Astrocyte (in vitro differentiated cells and primary cell): ENCODE data around the gene HBS1L. TPM values are rescaled to one million over a fixed set of nuclear protein-coding genes. Genes with fewer than 3 reads are reported as not detected.

Experiments used
- DNase-seq: peaks from one replicate; pipeline ENCODE4 v3.0.0-alpha.2; 2010; ENCODE audit warnings: low read depth
- FAIRE-seq: peaks from 2 replicates; lab custom pipeline; 2011; peaks lifted over from hg19 to GRCh38; lab: Jason Lieb, UNC
- H2AFZ ChIP-seq: 2 replicates; pipeline ENCODE4 v1.6.0; 2012; ENCODE audit warnings: low read depth, low read length, inconsistent platforms
- H3K27ac ChIP-seq: 2 replicates; pipeline ENCODE4 v1.5.1; 2011; ENCODE audit warnings: low read depth, low read length, inconsistent platforms
- H3K27me3 ChIP-seq: 2 replicates; pipeline ENCODE4 v1.6.0; 2011; ENCODE audit warnings: low read length, inconsistent platforms; ENCODE audit not compliant: insufficient read depth
- H3K36me3 ChIP-seq: 2 replicates; pipeline ENCODE4 v1.5.1; 2011; ENCODE audit warnings: low read length, inconsistent platforms; ENCODE audit not compliant: insufficient read depth
- H3K4me1 ChIP-seq: 2 replicates; pipeline ENCODE4 v1.5.1; 2011; ENCODE audit warnings: low read length, inconsistent platforms; ENCODE audit not compliant: insufficient read depth
- H3K4me2 ChIP-seq: 2 replicates; pipeline ENCODE4 v1.6.0; 2012; ENCODE audit warnings: low read length, inconsistent platforms
- H3K4me3 ChIP-seq: 2 replicates; pipeline ENCODE4 v1.5.1; 2011; ENCODE audit warnings: low read depth, mild to moderate bottlenecking, low read length, inconsistent platforms; ENCODE audit not compliant: insufficient read depth
- H3K79me2 ChIP-seq: 2 replicates; pipeline ENCODE4 v1.6.0; 2012; ENCODE audit warnings: mild to moderate bottlenecking, low read length, inconsistent platforms; ENCODE audit not compliant: insufficient read depth
- H3K9ac ChIP-seq: 2 replicates; pipeline ENCODE4 v1.6.0; 2012; ENCODE audit warnings: mild to moderate bottlenecking, low read length, inconsistent platforms
- H3K9me3 ChIP-seq: 2 replicates; pipeline ENCODE4 v1.5.1; 2012; ENCODE audit warnings: low read depth, mild to moderate bottlenecking, low read length, inconsistent platforms; ENCODE audit not compliant: insufficient read depth
- H4K20me1 ChIP-seq: 2 replicates; pipeline ENCODE4 v1.6.0; 2012; ENCODE audit warnings: low read length, inconsistent platforms; ENCODE audit not compliant: insufficient read depth
- H3K27ac Mint-ChIP-seq: one replicate; pipeline ENCODE4 v1.8.0; 2021; ENCODE audit warnings: mild to moderate bottlenecking, mixed read lengths; ENCODE audit not compliant: unreplicated experiment
- H3K27me3 Mint-ChIP-seq: one replicate; pipeline ENCODE4 v1.8.0; 2021; ENCODE audit warnings: low read depth, mixed read lengths; ENCODE audit not compliant: unreplicated experiment
- H3K36me3 Mint-ChIP-seq: one replicate; pipeline ENCODE4 v1.8.0; 2021; ENCODE audit warnings: low read depth, mixed read lengths; ENCODE audit not compliant: unreplicated experiment
- H3K4me1 Mint-ChIP-seq: one replicate; pipeline ENCODE4 v1.8.0; 2021; ENCODE audit warnings: low read depth, mixed read lengths; ENCODE audit not compliant: unreplicated experiment
- H3K4me3 Mint-ChIP-seq: one replicate; pipeline ENCODE4 v1.8.0; 2021; ENCODE audit warnings: mild to moderate bottlenecking, moderate library complexity, mixed read lengths; ENCODE audit not compliant: unreplicated experiment
- H3K9me3 Mint-ChIP-seq: one replicate; pipeline ENCODE4 v1.8.0; 2021; ENCODE audit warnings: mild to moderate bottlenecking, mixed read lengths; ENCODE audit not compliant: unreplicated experiment
- EZH2 ChIP-seq: IDR thresholded peaks from 2 replicates; pipeline ENCODE4 v1.6.1; 2012; ENCODE audit warnings: mild to moderate bottlenecking, low read length, inconsistent platforms; ENCODE audit not compliant: insufficient read depth
- total RNA-seq: library from RNA; stranded (reverse); gene quantifications from 2 replicates; pipeline ENCODE4 v1.2.1, GENCODE V29; 2021
- TF ChIP-seq, protein P1 (sequence below): IDR thresholded peaks from 2 replicates; pipeline ENCODE4 v1.5.1; 2011; ENCODE audit warnings: low read depth, mild to moderate bottlenecking, inconsistent platforms, low read length, moderate library complexity; ENCODE audit not compliant: insufficient read depth

The HBS1L gene
- total RNA-seq, 1 donor from 2014 or later: 87.8 TPM

DNA sequence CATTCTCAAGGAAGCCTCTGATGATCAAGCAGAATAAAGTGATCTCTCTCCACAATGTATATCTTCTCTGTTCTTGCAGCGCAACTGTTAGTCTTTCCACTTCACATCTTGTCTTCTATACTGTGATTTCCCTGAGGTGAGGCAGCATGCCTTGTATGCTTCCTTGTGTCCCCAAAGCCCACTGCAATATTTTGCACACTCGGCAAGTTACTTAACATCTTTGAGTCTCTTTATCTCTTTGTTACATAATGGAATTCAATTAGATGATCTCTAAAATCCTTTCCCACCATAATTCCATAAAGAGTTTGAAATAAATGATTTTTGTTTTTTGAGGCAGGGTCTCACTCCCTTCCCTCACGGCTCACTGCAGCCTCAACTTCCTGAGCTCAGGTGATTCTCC lies 64.4 kb downstream of the HBS1L start:
- Mint-ChIP-seq H3K36me3 (peaks cover 2% of the 10 kb centered on the region), H3K9me3 (no peaks in the 10 kb centered on the region), H3K4me1 (no peaks in the 10 kb centered on the region), H3K27me3 (no peaks in the 10 kb centered on the region), H3K4me3 (no peak overlapping the region), H3K27ac (no peak overlapping the region)
- TF ChIP-seq, protein P1, sequence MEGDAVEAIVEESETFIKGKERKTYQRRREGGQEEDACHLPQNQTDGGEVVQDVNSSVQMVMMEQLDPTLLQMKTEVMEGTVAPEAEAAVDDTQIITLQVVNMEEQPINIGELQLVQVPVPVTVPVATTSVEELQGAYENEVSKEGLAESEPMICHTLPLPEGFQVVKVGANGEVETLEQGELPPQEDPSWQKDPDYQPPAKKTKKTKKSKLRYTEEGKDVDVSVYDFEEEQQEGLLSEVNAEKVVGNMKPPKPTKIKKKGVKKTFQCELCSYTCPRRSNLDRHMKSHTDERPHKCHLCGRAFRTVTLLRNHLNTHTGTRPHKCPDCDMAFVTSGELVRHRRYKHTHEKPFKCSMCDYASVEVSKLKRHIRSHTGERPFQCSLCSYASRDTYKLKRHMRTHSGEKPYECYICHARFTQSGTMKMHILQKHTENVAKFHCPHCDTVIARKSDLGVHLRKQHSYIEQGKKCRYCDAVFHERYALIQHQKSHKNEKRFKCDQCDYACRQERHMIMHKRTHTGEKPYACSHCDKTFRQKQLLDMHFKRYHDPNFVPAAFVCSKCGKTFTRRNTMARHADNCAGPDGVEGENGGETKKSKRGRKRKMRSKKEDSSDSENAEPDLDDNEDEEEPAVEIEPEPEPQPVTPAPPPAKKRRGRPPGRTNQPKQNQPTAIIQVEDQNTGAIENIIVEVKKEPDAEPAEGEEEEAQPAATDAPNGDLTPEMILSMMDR: no peak
- TF ChIP-seq EZH2: no peak
- Histone ChIP-seq H3K27ac (no peak overlapping the region), H3K9me3 (no peaks in the 10 kb centered on the region), H3K79me2 (no peaks in the 10 kb centered on the region), H2AFZ (no peak overlapping the region), H3K4me3 (no peak overlapping the region), H3K27me3 (no peaks in the 10 kb centered on the region), H3K9ac (no peak overlapping the region), H4K20me1 (no peaks in the 10 kb centered on the region), H3K4me2 (no peak overlapping the region), H3K4me1 (no peaks in the 10 kb centered on the region), H3K36me3 (peaks cover 12% of the 10 kb centered on the region)
- FAIRE-seq: no peak
- DNase-seq: no peak

DNA sequence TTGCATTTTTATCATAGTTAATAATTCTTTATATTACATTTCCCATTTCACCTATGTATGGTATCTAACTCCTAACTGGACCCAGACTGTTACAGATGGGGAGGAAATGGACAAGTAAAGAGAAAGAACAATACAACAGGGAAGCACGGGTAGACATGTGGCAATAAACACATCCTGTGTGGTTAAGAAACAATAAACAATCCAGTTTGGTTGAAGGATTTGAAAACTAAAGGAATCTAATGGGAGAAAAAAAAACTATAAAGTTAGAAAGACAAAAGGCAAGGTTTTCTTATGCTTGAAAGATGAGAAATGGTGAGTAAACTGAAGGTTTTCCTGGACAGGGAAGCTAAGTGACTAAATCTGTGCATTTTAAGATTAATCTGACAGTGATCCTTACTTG lies 69.8 kb downstream of the HBS1L start:
- H3K79me2 ChIP-seq: no peaks in the 10 kb centered on the region
- H3K4me1 ChIP-seq: no peaks in the 10 kb centered on the region
- H3K27me3 Mint-ChIP-seq: no peaks in the 10 kb centered on the region
- TF ChIP-seq, protein P1: no peak
- TF ChIP-seq EZH2: no peak
- H4K20me1 ChIP-seq: no peaks in the 10 kb centered on the region
- no peak overlapping the region for H3K4me2 ChIP-seq
- no peak overlapping the region for H3K4me3 Mint-ChIP-seq
- H3K27me3 ChIP-seq: no peaks in the 10 kb centered on the region
- H3K36me3 Mint-ChIP-seq: peaks cover 11% of the 10 kb centered on the region
- no peaks in the 10 kb centered on the region for H3K9me3 Mint-ChIP-seq
- FAIRE-seq (no peak), DNase-seq (peak; percentile 33)
- no peaks in the 10 kb centered on the region for H3K9me3 ChIP-seq
- peaks cover 22% of the 10 kb centered on the region for H3K36me3 ChIP-seq
- H3K9ac ChIP-seq: no peak overlapping the region
- peaks cover 13% of the 10 kb centered on the region for H3K4me1 Mint-ChIP-seq
- H2AFZ ChIP-seq: no peak overlapping the region
- H3K27ac Mint-ChIP-seq: no peak overlapping the region
- H3K4me3 ChIP-seq: no peak overlapping the region
- no peak overlapping the region for H3K27ac ChIP-seq

DNA sequence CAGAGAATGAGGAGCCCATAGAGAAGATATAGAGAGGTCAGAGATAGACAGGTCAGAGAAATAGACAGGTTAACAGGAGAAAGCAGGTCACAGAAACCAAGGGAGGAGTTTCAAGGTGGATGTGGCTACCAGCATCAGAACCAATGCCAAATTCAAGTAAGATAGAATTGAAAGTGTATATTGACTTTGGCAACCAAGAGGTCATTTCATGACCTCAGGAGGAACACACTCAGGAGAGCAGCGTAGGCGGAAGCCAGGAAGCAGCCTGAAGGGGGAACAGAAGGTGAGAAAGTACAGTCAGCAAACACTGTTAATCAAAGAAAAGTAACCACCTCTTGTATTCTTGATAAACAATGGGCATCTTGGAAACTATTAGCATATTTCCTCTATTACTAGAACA lies 70.8 kb downstream of the HBS1L start:
- H3K9me3 ChIP-seq: no peaks in the 10 kb centered on the region
- peaks cover 13% of the 10 kb centered on the region for H3K4me1 Mint-ChIP-seq
- no peak overlapping the region for H3K4me3 Mint-ChIP-seq
- H3K4me3 ChIP-seq: no peak overlapping the region
- no peaks in the 10 kb centered on the region for H3K27me3 ChIP-seq
- TF ChIP-seq, protein P1: no peak
- TF ChIP-seq EZH2: no peak
- H3K9ac ChIP-seq: no peak overlapping the region
- H3K9me3 Mint-ChIP-seq: no peaks in the 10 kb centered on the region
- H3K4me1 ChIP-seq: no peaks in the 10 kb centered on the region
- no peaks in the 10 kb centered on the region for H4K20me1 ChIP-seq
- H2AFZ ChIP-seq: no peak overlapping the region
- H3K36me3 Mint-ChIP-seq: peaks cover 11% of the 10 kb centered on the region
- DNase-seq (no peak), FAIRE-seq (no peak)
- no peak overlapping the region for H3K27ac ChIP-seq
- H3K36me3 ChIP-seq: peaks cover 28% of the 10 kb centered on the region
- H3K4me2 ChIP-seq: no peak overlapping the region
- no peak overlapping the region for H3K27ac Mint-ChIP-seq
- no peaks in the 10 kb centered on the region for H3K79me2 ChIP-seq
- no peaks in the 10 kb centered on the region for H3K27me3 Mint-ChIP-seq
